ENCODE results near the gene C5orf58.

C5orf58 gene

DNA sequence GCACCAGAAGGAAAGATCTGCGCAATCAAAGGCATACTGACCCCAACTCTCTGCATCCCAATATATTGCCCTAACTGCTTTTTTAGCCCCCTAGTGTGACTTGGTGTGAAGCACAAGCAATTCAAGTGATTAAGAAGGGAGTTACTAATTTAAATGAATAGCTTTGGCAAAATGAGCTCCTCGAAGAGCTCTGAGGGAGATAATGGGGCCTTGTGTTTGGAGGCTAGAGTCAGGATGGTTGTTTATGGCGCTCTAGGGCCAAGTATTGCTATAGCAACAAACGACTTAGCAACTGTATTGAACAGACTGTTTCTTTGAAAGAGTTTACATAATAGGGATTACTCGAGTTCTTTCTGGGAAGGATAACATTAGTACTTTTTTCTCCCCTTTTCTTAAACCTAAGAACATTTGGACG, 11.5 kb upstream of the C5orf58 start:
- no peak overlapping the region for H3K27ac ChIP-seq
- H3K4me2 ChIP-seq, result no peak overlapping the region
- H3K4me1 ChIP-seq, result peaks cover 21% of the 10 kb centered on the region
- H3K36me3 ChIP-seq, result no peaks in the 10 kb centered on the region
- H3K27me3 ChIP-seq, result no peaks in the 10 kb centered on the region
- no peak overlapping the region for H3K4me3 ChIP-seq
- TF ChIP-seq Cebpa-rat (IDR thresholded peaks at IDR 0.05), result no peak
- H3K9me3 ChIP-seq, result no peaks in the 10 kb centered on the region
- no peaks in the 10 kb centered on the region for H4K20me1 ChIP-seq
- H3K9ac ChIP-seq, result no peak overlapping the region

DNA sequence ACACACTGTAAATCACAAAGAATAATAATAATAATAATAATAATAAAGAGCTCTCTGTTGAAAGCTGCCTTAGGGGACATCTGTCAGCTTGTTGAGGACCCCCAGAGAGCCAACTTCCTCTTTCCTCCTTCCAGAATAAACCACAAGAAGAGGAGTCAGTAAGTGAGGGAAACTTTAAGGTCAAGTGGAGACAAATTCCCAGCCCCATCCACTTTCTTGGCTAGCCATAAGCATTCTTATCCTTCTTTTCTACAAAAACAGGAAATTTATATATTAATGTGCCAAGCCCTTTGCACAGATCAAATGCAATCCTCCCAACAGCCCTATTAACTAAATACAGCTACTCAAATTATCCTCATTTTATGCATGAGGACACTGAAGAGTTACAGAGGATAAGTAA, 9.4 kb upstream of the C5orf58 start:
- TF ChIP-seq Cebpa-rat (IDR thresholded peaks at IDR 0.05), result no peak
- Histone ChIP-seq H3K27ac (no peak overlapping the region), H3K27me3 (no peaks in the 10 kb centered on the region), H3K4me3 (no peak overlapping the region), H3K9ac (no peak overlapping the region), H4K20me1 (no peaks in the 10 kb centered on the region), H3K9me3 (no peaks in the 10 kb centered on the region), H3K4me1 (peaks cover 21% of the 10 kb centered on the region), H3K4me2 (peak overlapping the region; percentile 21; the same call in 1 of the 2 replicates), H3K36me3 (no peaks in the 10 kb centered on the region)

DNA sequence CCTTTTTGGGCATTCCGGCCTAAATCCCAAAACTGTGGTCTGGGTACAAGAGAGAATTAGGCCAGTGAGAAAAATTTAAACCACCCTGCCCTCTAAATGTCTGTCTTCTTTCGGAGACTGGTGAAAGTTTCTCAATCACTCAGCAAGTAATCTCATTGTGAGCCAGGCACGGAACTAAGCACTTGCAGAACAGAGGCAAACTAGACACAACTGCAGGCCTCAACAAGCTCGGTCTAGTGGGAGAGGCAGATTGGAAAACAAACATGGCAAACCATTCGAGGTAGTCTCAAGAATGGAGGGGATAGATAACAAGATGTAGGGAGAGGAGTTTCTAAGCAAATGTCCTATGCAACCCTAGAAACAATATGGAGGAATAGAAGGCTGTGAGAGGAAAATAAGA, 8.9 kb upstream of the C5orf58 start:
- H3K27me3 ChIP-seq, result no peaks in the 10 kb centered on the region
- no peaks in the 10 kb centered on the region for H3K9me3 ChIP-seq
- H3K4me3 ChIP-seq, result no peak overlapping the region
- peaks cover 21% of the 10 kb centered on the region for H3K4me1 ChIP-seq
- no peak for TF ChIP-seq Cebpa-rat (IDR thresholded peaks at IDR 0.05)
- no peak overlapping the region for H3K4me2 ChIP-seq
- H3K36me3 ChIP-seq, result no peaks in the 10 kb centered on the region
- H4K20me1 ChIP-seq, result no peaks in the 10 kb centered on the region
- H3K9ac ChIP-seq, result no peak overlapping the region
- H3K27ac ChIP-seq, result no peak overlapping the region

DNA sequence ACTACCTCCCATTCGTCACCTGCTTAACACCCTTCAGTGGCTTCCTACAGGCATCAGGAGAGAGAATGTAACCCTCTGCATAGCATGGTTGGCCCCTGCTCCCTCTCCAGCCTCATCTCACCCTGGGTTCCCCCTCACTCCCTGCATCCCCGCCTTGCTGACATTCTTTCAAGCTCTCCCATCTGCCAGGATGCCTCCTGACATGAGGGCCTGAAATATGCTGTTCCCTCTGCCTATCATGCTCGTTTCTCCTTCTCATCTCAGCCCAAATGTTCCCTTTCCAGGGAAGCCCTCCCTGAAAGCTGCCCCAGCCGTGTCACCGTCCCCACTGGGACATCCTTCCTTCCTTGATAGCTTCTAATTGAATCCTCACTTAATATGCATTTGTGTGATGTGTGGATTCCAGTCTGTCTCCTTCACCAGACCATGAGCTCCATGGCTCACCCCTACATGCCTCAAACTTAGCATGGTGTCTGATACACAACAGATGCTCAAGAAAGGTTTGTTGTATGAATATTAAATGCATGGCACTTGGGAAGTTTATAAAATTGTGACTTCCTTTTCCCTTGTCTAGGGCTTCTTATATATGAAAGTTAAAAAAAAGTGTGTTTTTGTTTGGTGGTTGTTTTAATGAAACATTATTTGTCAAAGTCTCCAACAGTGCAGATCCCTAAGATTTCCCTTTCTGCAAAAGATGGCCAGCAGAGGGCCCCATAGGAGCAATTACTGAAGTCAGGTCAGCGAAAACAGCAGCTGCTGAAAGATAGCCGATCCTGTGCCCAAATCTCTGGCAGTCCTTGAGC, 7.3 kb upstream of the C5orf58 start:
- H3K9me3 ChIP-seq, result no peaks in the 10 kb centered on the region
- H3K4me3 ChIP-seq, result no peak overlapping the region
- H3K4me2 ChIP-seq, result no peak overlapping the region
- no peaks in the 10 kb centered on the region for H3K27me3 ChIP-seq
- TF ChIP-seq Cebpa-rat (IDR thresholded peaks at IDR 0.05), result no peak
- H4K20me1 ChIP-seq, result no peaks in the 10 kb centered on the region
- H3K36me3 ChIP-seq, result no peaks in the 10 kb centered on the region
- peaks cover 12% of the 10 kb centered on the region for H3K4me1 ChIP-seq
- H3K9ac ChIP-seq, result no peak overlapping the region
- no peak overlapping the region for H3K27ac ChIP-seq

DNA sequence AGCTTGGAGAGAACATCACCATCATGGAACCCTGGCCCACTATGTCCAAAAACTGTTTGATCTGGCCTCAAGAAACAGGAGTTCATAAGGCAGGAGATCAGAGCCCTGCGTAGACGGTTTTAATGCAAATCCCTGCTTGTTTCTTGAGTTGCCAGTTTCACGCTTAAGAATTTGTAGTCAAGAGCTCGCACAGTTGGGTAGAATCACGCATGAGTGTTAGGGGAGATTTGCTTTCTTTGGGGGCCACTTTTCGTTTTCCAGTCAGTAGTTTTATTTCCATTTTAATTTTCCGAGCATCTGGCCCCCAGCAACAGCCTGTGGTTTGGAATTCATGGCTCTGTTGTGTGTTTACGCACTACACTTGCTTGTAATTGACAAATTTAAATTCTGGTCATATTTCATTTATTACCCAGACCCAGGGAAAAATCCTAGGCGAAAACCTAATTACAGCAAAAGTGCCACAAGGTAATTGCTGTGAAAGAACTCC, 6.6 kb upstream of the C5orf58 start:
- Histone ChIP-seq H3K27me3 (no peaks in the 10 kb centered on the region), H3K4me1 (peaks cover 11% of the 10 kb centered on the region), H3K4me3 (no peak overlapping the region), H3K4me2 (no peak overlapping the region), H3K36me3 (no peaks in the 10 kb centered on the region), H3K9ac (no peak overlapping the region), H3K27ac (no peak overlapping the region), H4K20me1 (no peaks in the 10 kb centered on the region), H3K9me3 (no peaks in the 10 kb centered on the region)
- no peak for TF ChIP-seq Cebpa-rat (IDR thresholded peaks at IDR 0.05)

DNA sequence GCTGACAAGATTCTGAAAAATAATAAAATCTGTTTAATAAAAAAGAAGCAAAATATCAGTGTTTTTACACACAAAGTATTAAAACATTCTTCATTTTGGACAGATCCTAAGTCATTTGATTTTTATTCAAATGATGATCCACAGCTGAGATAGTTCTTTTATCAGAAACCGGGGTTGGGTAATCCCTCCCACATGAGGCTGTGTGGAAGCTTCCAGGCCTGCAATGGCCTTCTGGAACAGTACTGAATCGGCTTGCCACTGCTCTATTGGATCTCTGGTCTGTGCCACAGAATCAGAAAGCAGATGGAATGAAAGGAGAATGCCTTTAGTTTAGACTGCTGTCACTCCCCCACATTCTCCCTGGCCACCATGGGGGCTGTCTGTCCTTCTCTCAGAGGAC, 6.1 kb upstream of the C5orf58 start:
- no peak for TF ChIP-seq Cebpa-rat (IDR thresholded peaks at IDR 0.05)
- H3K4me3 ChIP-seq, result no peak overlapping the region

DNA sequence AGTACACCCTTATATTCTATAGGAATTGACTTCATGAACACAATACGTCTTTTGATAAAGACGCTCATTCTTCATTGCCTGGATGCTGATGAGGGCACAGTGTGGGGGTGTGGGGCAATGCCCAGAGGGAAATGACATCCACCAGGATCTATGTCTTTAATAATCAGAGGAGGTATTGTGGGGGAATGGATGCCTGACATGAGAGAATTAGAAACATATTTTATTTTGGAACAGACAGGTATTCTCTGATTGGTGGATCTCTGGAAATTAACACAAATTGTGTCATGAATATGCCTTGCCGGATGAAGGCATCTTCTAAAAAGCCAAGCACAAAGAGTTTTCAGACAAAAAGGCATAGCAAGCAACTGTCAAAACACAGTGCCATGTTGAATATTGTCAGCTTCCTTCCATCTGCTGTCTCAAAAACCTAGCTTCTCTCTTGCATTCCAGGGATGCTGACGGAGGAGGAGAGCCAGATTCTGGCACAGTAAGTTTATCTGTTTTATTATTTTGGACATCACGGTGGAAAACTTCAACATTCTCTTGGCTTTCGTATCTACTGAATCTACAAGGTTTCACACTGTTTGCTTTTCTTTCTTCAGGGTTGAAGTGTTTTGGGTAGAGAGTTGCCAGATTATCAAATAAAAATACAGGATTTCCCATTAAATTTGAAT, 3.9 kb upstream of the C5orf58 start:
- H3K4me1 ChIP-seq, result no peaks in the 10 kb centered on the region
- H3K36me3 ChIP-seq, result no peaks in the 10 kb centered on the region; the same call in 1 of the 2 replicates
- H3K4me3 ChIP-seq, result no peak overlapping the region
- H3K27ac ChIP-seq, result no peak overlapping the region
- H3K9me3 ChIP-seq, result no peaks in the 10 kb centered on the region
- no peak for TF ChIP-seq Cebpa-rat (IDR thresholded peaks at IDR 0.05)
- no peak overlapping the region for H3K9ac ChIP-seq
- no peaks in the 10 kb centered on the region for H3K27me3 ChIP-seq
- H3K4me2 ChIP-seq, result no peak overlapping the region
- H4K20me1 ChIP-seq, result no peaks in the 10 kb centered on the region

More for the DNA sequence above, 6.1 kb upstream of the C5orf58 start:
- H3K4me1 ChIP-seq, result peaks cover 11% of the 10 kb centered on the region
- no peaks in the 10 kb centered on the region for H4K20me1 ChIP-seq
- H3K27me3 ChIP-seq, result no peaks in the 10 kb centered on the region
- no peaks in the 10 kb centered on the region for H3K36me3 ChIP-seq
- H3K9ac ChIP-seq, result no peak overlapping the region
- no peak overlapping the region for H3K27ac ChIP-seq
- no peak overlapping the region for H3K4me2 ChIP-seq
- no peaks in the 10 kb centered on the region for H3K9me3 ChIP-seq

DNA sequence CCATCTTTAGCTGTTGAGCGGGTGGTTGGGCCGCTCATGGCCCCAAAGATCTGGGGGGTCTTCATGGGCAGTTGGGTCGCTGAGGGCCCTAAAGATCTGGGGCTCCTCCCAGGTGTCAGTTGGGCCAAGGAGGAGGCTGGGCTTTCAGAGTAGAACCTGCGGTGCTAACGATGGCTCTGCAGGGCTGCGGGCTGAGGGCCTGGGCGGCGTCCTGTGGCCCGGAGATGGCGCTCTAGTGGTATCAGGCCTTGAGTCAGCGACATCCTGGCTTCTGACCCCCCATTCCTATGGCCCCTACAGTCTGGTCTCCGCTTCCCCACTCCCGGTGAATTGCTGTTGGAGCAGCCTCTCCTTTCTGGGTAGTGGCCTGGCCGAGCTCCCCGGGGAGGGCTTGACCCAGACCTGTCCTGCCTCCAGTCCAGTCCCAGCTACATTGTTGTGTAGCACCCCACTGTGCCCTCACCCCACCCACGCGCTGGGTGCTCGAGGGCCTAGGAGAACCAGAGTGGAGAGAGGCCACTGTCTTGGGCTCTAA, 640 bp downstream of the C5orf58 start:
- H3K9me3 ChIP-seq, result no peaks in the 10 kb centered on the region
- H3K4me2 ChIP-seq, result no peak overlapping the region
- no peaks in the 10 kb centered on the region for H4K20me1 ChIP-seq
- H3K9ac ChIP-seq, result no peak overlapping the region
- no peaks in the 10 kb centered on the region for H3K4me1 ChIP-seq
- H3K4me3 ChIP-seq, result no peak overlapping the region
- no peak overlapping the region for H3K27ac ChIP-seq
- no peaks in the 10 kb centered on the region; the same call in 1 of the 2 replicates for H3K36me3 ChIP-seq
- TF ChIP-seq Cebpa-rat (IDR thresholded peaks at IDR 0.05), result no peak
- H3K27me3 ChIP-seq, result no peaks in the 10 kb centered on the region

DNA sequence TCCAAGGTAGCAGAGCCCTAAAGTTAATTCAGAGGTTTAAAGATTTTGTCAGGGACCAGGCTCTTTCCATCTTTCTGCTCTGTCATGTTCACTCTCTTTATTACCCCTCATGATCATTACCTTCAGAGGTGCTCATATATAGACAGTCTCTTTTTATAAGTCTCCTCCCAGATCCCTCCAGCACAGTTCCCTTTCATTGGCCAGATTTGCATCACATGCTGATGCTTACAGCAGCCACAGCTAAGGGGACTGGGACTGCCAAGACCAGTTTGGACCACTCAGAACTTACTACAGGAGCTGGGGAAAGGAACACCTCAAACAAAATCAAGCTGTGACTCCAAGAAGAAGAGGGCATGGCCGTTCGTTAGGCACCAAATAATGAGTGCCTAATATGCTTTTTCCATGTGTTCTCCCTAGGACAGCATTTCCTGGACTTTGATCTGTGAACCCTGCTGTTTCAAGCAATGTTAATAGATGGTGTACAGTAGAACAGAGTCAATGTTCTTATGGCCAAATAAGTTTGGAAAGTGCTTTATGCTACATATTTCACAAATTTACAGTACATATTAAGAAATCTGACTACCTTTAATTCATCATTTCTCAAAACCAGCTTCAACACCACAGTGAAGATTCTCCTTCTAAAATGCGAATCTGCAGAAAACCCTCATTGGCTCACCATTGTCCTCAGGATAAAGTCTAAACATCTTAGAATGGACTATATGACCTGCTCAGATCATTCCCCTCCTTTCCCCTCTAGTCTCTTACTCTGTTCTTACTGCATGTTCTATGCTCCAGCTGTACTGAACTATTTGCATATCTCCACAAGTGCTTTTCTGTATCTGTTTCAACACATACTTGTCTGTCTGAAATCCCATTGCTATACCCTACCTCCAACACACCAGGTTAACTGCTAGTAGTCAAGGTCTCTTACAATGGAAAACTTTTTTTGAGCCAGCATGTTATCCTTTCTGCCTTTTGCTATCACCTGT, 3.4 kb downstream of the C5orf58 start:
- H3K9me3 ChIP-seq, result no peaks in the 10 kb centered on the region
- H3K4me2 ChIP-seq, result no peak overlapping the region
- no peaks in the 10 kb centered on the region for H4K20me1 ChIP-seq
- no peak overlapping the region for H3K9ac ChIP-seq
- H3K27me3 ChIP-seq, result no peaks in the 10 kb centered on the region
- H3K27ac ChIP-seq, result no peak overlapping the region
- no peaks in the 10 kb centered on the region for H3K4me1 ChIP-seq
- no peaks in the 10 kb centered on the region; the same call in 1 of the 2 replicates for H3K36me3 ChIP-seq
- H3K4me3 ChIP-seq, result no peak overlapping the region
- TF ChIP-seq Cebpa-rat (IDR thresholded peaks at IDR 0.05), result no peak

Data from BLaER1 (cell line).